Neural crest cell (in vitro differentiated cells): Measurements from ENCODE around the gene HPD. TPM values are rescaled to one million over a fixed set of nuclear protein-coding genes. Genes with fewer than 3 reads are reported as not detected.

ENCODE experiments used
- DNase-seq: peaks from one replicate; pipeline ENCODE4 v3.0.0; 2021; ENCODE audit warnings: low read depth, mixed read lengths, low spot score
- H3K27ac Mint-ChIP-seq: one replicate; pipeline ENCODE4 v1.8.0; 2021; ENCODE audit warnings: mild to moderate bottlenecking, mixed read lengths; ENCODE audit not compliant: unreplicated experiment
- H3K27me3 Mint-ChIP-seq: 2 replicates; pipeline ENCODE4 v1.8.0; 2021; ENCODE audit warnings: low read depth, mild to moderate bottlenecking, mixed read lengths
- H3K36me3 Mint-ChIP-seq: 2 replicates; pipeline ENCODE4 v1.8.0; 2021; ENCODE audit warnings: low read depth, mild to moderate bottlenecking, mixed read lengths
- H3K4me1 Mint-ChIP-seq: 2 replicates; pipeline ENCODE4 v1.8.0; 2021; ENCODE audit warnings: mixed read lengths
- H3K4me3 Mint-ChIP-seq: one replicate; pipeline ENCODE4 v1.8.0; 2021; ENCODE audit warnings: mild to moderate bottlenecking, mixed read lengths
- H3K9me3 Mint-ChIP-seq: 2 replicates; pipeline ENCODE4 v1.8.0; 2021; ENCODE audit warnings: mixed read lengths
- total RNA-seq: library from RNA; stranded (reverse); gene quantifications from 2 replicates; pipeline ENCODE4 v1.2.1, GENCODE V29; 2021
- TF ChIP-seq, protein P1 (sequence below): fragments of 200-600 bp; sonication (generic); conservative IDR thresholded peaks from 2 replicates; pipeline ENCODE4 v1.5.0; 2021; ENCODE audit warnings: antibody characterized with exemption, mild to moderate bottlenecking

The HPD gene
- total RNA-seq, 1 donor from 2014 or later, result 0.21 TPM

DNA sequence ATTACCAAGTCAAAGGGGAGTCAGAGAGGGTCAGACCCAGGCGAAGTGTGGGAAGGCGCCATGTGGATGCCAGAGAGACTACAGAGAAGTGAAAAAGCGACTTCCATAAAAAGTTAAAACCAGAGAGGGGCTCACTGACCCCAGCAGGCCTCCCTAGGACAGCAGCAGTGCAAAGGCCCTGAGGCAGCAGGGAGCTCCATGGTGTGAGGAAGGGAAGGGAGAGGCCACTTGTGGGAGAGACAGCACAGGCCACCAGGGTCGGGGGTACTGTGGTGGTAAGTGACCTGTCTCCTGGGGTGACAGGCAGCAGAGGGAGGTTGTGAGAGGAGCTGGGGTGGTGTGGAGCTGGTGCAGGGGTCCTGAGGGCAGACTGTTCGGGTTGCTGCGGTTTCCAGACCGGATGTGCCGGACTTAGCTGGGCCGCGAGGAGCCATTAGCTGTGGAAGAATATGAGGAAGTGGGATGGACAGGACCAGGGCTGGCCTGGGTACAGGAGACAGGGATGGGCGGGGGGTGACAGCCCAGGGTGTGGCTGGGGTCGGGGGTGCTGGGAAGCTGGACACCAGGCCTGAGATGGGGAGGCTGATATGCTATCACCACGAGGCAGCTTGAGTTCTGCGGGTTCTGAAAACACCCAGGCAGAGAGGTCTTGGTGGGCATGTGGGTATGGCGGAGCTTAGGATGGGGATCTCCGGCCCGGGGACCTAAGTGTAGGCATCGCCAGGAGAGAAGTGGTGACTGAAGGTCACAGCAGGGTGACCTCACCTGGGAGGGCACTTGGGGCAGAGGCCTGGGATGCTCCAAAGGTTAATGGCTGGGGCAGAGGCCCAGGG lies 32.1 kb downstream of the HPD start:
- H3K27me3 Mint-ChIP-seq, result no peaks in the 10 kb centered on the region
- peak overlapping the region; percentile 64 for H3K27ac Mint-ChIP-seq
- TF ChIP-seq, protein P1, sequence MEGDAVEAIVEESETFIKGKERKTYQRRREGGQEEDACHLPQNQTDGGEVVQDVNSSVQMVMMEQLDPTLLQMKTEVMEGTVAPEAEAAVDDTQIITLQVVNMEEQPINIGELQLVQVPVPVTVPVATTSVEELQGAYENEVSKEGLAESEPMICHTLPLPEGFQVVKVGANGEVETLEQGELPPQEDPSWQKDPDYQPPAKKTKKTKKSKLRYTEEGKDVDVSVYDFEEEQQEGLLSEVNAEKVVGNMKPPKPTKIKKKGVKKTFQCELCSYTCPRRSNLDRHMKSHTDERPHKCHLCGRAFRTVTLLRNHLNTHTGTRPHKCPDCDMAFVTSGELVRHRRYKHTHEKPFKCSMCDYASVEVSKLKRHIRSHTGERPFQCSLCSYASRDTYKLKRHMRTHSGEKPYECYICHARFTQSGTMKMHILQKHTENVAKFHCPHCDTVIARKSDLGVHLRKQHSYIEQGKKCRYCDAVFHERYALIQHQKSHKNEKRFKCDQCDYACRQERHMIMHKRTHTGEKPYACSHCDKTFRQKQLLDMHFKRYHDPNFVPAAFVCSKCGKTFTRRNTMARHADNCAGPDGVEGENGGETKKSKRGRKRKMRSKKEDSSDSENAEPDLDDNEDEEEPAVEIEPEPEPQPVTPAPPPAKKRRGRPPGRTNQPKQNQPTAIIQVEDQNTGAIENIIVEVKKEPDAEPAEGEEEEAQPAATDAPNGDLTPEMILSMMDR, result no peak
- peaks cover 14% of the 10 kb centered on the region for H3K36me3 Mint-ChIP-seq
- H3K4me1 Mint-ChIP-seq, result no peaks in the 10 kb centered on the region
- DNase-seq, result no peak
- no peaks in the 10 kb centered on the region for H3K9me3 Mint-ChIP-seq
- H3K4me3 Mint-ChIP-seq, result no peak overlapping the region

DNA sequence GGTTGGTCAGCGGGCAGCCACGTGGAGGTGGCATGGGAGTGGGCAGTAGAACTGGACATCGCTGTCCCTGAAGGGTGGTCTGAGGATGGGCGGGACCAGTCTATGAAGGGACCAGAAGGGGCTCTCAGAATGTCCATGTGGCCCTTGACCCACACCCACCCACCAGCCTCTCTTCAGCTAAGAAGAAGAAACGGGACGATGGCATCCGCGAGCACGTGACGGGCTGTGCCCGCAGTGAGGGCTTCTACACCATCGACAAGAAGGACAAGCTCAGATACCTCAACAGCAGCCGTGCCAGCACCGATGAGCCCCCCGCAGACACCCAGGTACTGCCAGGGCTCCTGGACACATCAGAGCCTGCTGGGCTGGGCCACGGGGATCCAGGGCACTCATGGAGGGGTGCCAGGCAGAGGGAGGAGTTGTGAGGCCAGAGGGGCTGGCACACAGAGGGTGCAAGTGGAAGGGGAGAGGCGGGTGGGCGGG lies 33.6 kb downstream of the HPD start:
- DNase-seq, result no peak
- TF ChIP-seq, protein P1, result no peak
- no peaks in the 10 kb centered on the region for H3K27me3 Mint-ChIP-seq

DNA sequence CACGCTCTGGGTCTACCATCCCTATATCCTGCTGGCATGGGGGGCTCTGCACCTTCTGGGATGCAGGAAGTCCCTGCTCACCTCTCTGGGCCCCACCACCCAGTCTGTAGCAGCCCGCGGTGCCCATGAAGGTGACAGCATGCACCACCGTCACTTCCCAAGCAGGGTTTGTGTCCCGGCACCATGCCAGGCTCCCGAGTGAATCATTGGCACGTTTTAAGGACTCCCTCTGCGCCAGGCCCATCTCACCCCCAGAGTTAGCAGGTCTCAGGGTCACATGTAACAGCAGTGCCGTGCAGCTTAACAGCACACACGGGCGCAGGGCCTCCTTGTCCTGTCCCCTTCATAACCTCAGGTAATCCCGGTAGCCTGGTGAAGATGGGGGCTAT lies 34.9 kb downstream of the HPD start:
- no peak for DNase-seq
- H3K9me3 Mint-ChIP-seq, result no peaks in the 10 kb centered on the region
- H3K4me1 Mint-ChIP-seq, result no peaks in the 10 kb centered on the region
- no peaks in the 10 kb centered on the region for H3K27me3 Mint-ChIP-seq
- H3K4me3 Mint-ChIP-seq, result no peak overlapping the region
- H3K27ac Mint-ChIP-seq, result no peak overlapping the region
- TF ChIP-seq, protein P1, result no peak
- H3K36me3 Mint-ChIP-seq, result peaks cover 13% of the 10 kb centered on the region

More for the DNA sequence above, 33.6 kb downstream of the HPD start:
- H3K36me3 Mint-ChIP-seq, result peaks cover 14% of the 10 kb centered on the region
- no peaks in the 10 kb centered on the region for H3K4me1 Mint-ChIP-seq
- H3K9me3 Mint-ChIP-seq, result no peaks in the 10 kb centered on the region
- H3K27ac Mint-ChIP-seq, result no peak overlapping the region
- H3K4me3 Mint-ChIP-seq, result no peak overlapping the region

DNA sequence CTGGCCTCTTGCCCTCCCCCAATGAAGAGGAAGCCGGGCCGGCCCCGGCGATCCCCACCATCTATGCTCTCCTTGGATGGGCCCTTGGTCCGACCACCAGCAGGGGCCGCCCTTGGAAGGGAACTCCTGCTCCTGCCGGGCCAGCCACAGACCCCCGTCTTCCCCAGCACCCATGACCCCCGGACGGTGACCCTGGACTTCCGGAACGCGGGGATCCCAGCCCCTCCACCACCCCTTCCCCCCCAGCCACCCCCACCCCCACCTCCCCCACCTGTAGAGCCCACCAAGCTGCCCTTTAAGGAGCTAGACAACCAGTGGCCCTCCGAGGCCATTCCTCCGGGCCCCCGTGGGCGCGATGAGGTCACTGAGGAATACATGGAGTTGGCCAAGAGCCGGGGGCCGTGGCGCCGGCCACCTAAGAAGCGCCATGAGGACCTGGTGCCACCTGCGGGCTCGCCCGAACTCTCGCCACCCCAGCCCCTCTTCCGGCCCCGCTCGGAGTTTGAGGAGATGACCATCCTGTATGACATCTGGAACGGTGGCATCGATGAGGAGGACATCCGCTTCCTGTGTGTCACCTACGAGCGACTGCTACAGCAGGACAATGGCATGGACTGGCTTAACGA lies 35.4 kb downstream of the HPD start:
- H3K27ac Mint-ChIP-seq, result no peak overlapping the region
- H3K4me3 Mint-ChIP-seq, result no peak overlapping the region
- TF ChIP-seq, protein P1, result no peak
- no peaks in the 10 kb centered on the region for H3K4me1 Mint-ChIP-seq
- no peaks in the 10 kb centered on the region for H3K9me3 Mint-ChIP-seq
- no peaks in the 10 kb centered on the region for H3K27me3 Mint-ChIP-seq
- DNase-seq, result no peak
- H3K36me3 Mint-ChIP-seq, result peaks cover 9% of the 10 kb centered on the region

DNA sequence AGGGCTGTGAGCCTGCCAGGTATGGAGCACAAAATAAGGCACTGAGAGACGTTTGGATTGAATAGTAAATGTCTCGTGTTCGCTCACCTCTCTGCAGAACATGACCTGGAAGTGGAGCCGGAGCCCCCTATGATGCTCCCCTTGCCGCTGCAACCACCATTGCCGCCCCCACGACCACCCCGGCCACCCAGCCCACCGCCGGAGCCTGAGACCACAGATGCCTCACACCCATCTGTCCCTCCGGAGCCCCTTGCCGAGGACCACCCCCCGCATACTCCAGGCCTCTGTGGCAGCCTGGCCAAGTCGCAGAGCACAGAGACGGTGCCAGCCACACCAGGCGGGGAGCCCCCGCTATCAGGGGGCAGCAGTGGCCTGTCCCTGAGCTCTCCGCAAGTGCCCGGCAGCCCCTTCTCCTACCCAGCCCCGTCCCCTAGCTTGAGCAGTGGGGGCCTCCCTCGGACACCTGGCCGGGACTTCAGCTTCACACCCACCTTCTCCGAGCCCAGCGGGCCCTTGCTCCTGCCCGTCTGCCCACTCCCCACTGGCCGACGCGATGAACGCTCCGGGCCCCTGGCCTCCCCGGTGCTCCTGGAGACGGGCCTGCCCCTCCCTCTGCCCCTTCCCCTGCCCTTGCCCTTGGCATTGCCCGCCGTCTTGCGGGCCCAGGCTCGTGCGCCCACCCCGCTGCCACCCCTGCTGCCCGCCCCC lies 36.1 kb downstream of the HPD start:
- TF ChIP-seq, protein P1, result no peak
- no peak overlapping the region for H3K4me3 Mint-ChIP-seq
- no peak for DNase-seq
- H3K9me3 Mint-ChIP-seq, result no peaks in the 10 kb centered on the region
- no peak overlapping the region for H3K27ac Mint-ChIP-seq
- peaks cover 9% of the 10 kb centered on the region for H3K36me3 Mint-ChIP-seq
- H3K27me3 Mint-ChIP-seq, result no peaks in the 10 kb centered on the region
- no peaks in the 10 kb centered on the region for H3K4me1 Mint-ChIP-seq
